AG10803 (cell line): ENCODE data around the gene TXN2.
"Not testable (repeated sequence)": the region's sequence is repeated elsewhere in the genome, so short reads cannot be mapped to it uniquely, and the experiment has no call there.

ENCODE experiments used
- DNase-seq: peaks from one replicate; pipeline ENCODE4 v3.0.0; 2010; ENCODE audit warnings: low read depth
- H3K4me3 ChIP-seq: 2 replicates; pipeline ENCODE4 v1.5.1; 2011; ENCODE audit warnings: mild to moderate bottlenecking, low read length, control low read depth
- CTCF ChIP-seq: conservative IDR thresholded peaks from 2 replicates; pipeline ENCODE4 v1.5.1; 2011; ENCODE audit warnings: mild to moderate bottlenecking, low read length, control low read depth, inconsistent platforms

Gene TXN2

DNA sequence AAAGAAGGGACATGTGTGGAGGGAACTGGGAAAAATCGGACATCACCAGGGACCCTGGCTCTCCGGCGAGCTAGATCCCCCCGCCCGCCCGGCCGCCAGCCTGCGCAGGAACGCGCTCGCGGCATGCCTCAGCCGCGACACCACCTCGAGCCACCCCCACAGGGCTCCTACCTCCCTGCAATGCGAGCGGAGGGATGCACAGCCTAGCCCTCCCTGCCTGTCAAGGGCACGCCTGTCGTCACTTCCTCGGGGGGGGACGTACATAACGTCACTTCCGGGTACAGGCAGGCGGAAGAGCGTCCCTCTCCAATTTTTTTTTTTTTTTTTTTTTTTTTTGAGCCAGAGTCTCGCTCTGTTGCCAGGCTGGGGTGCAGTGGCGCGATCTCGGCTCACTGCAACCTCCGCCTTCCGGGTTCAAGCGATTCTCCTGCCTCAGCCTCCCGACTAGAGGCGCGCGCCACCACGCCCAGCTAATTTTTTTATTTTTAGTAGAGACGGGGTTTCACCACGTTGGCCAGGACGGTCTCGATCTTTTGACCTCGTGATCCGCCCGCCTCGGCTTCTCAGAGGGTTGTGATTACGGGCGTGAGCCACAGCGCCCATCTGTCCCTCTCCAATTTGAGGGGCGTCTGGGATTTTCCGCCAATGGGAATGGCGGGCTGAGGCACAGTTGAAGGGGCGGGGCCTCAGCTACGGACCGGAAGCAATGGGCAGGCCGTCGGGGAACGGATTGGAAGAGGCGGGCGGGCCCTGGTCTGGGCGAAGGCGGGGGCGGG is at the start of gene TXN2:
Gene TXN2, minus strand, starts transcription at position 248 of the 776 bp plus-strand sequence. CDS start 803 bp downstream, outside the sequence.
- peak within 1 kb of the TSS; percentile 86 for H3K4me3 ChIP-seq
- DNase-seq, result peak; percentile 96
- TF ChIP-seq CTCF, result no peak

DNA sequence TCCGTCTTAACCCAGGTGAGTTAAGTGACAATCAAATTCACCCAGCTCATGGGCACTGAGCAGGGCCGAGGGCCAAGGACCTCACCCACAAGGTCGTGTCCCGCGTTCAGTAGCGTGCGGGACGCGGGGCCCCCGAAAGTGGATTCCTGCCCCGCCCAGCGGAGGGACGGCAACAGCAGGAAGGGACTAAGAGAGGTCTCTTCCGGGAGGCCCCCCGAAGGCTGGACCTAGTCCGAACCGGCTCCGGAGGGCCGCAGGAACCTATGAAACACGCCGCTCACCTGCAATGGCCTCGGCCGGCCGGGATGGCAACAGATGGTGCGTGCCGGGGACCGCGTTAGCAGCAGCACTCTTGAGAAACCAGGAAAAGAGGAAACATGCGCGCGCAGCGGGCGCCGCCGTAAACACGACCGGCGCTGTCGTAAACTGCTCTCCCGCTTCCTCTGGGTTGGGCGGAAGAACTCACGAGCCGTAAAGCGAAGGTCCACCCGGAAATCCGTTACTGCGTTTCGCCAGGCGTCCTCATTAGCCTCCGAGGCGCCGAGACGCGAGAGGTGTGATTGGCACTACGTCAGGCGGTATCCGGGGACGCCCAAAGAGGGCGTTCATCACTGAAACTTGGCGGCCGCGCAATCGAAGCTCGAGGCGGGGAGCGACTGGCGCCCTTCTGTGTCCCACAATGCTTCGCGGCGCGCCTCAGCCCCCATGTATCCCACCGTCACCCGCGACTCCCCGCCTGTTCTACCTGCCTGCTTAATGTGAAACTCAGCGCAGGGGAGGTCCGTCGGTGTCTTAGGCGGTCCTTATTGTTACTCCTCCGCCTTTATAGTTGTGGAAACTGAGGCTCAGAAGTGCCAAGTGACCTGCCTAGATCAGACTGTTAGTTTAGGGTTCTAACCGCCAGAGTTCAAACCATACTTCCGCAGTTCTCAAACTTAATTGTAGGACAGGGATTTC is 47.6 kb upstream of the TXN2 start, which contains the start of gene EIF3D:
Gene EIF3D, minus strand, starts transcription at position 372 of the 957 bp plus-strand sequence. CDS start 3,045 bp downstream, outside the sequence.
- DNase-seq, result peak; percentile 100
- peak within 1 kb of the TSS; percentile 97 for H3K4me3 ChIP-seq
- no peak for TF ChIP-seq CTCF

GRCh38 chr22:36528341-36528740 is 46.9 kb upstream of the TXN2 start:
- DNase-seq, result no peak
- peak overlapping the region; percentile 97 for H3K4me3 ChIP-seq

GRCh38 chr22:36522662-36523061 is 41.2 kb upstream of the TXN2 start:
- DNase-seq, result no peak
- no peak for TF ChIP-seq CTCF

More at GRCh38 chr22:36528341-36528740, 46.9 kb upstream of the TXN2 start:
- TF ChIP-seq CTCF, result no peak

GRCh38 chr22:36520423-36520822 is 39.0 kb upstream of the TXN2 start:
- TF ChIP-seq CTCF, result no peak
- H3K4me3 ChIP-seq, result no peak overlapping the region
- DNase-seq, result no peak

More at GRCh38 chr22:36522662-36523061, 41.2 kb upstream of the TXN2 start:
- H3K4me3 ChIP-seq, result no peak overlapping the region

DNA sequence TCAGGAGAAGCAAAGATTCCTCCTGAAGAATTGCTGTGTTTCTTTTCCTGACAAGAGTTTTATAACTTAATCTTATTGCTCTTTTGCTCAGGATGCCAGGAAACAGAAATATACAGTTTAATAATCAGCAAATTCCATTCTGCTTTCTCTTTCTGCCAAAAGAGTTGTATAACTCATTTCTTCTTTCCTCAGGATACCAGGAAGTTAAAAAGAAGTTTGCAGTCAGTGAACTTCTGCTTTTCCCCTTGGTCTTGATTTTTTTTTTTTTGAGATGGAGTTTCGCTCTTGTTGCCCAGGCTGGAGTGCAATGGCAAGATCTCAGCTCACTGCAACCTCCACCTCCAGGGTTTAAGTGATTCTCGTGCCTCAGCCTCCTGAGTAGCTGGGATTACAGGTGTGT is 38.5 kb upstream of the TXN2 start:
- not testable (repeated sequence) for H3K4me3 ChIP-seq, DNase-seq

DNA sequence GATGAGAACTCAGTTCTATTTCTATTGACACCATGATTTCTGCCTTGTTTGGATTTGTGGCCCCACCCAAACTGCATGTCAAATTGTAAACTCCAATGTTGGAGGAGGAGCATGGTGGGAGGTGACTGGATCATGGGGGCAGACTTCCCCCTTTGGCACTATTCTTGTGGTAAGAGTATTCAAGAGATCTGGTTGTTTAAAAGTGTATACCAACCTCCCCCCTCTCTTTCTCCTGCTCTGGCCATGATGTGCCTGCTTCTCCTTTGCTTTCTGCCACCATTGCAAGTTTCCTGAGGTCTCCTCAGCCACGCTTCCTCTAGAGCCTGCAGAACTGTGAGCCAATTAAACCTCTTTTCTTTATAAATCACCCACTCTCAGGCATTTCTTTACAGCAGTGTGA is 33.3 kb upstream of the TXN2 start:
- DNase-seq, result no peak
- H3K4me3 ChIP-seq, result no peak overlapping the region
- TF ChIP-seq CTCF, result no peak
